IgD-negative memory B cell (primary cell): ENCODE results near the gene PIAS2. TPM values are rescaled to one million over a fixed set of nuclear protein-coding genes. Genes with fewer than 3 reads are reported as not detected.
A peak's percentile ranks its signal among the peaks of the same experiment; 100 is the strongest.

Experiments used
- H3K27ac Mint-ChIP-seq, 3 donors: one replicate each; pipeline ENCODE4 v1.8.0; 2020 to 2022; ENCODE audit warnings: mild to moderate bottlenecking in 3 of 3, mixed read lengths in 3 of 3, moderate library complexity in 1 of 3
- H3K27me3 Mint-ChIP-seq: one replicate; pipeline ENCODE4 v1.8.0; 2021; ENCODE audit warnings: mixed read lengths
- H3K36me3 Mint-ChIP-seq: one replicate; pipeline ENCODE4 v1.8.0; 2020; ENCODE audit warnings: mild to moderate bottlenecking, mixed read lengths
- H3K4me1 Mint-ChIP-seq, 3 donors: one replicate each; pipeline ENCODE4 v1.8.0; 2020 to 2022; ENCODE audit warnings: mixed read lengths in 3 of 3, mild to moderate bottlenecking in 1 of 3
- H3K4me3 Mint-ChIP-seq, 4 donors: one replicate each; pipeline ENCODE4 v1.8.0; 2020 to 2022; ENCODE audit warnings: mild to moderate bottlenecking in 4 of 4, mixed read lengths in 4 of 4, moderate library complexity in 3 of 4
- H3K9me3 Mint-ChIP-seq, 3 donors: one replicate each; pipeline ENCODE4 v1.8.0; 2020 to 2021; ENCODE audit warnings: mixed read lengths in 3 of 3, mild to moderate bottlenecking in 1 of 3
- polyA plus RNA-seq: library from polyadenylated mRNA; unstranded; fragments of 300-500 nt; fragmentation: Illumina TruSeq; gene quantifications from one replicate; pipeline ENCODE4 v1.2.3, GENCODE V29; 2021

The PIAS2 gene
- polyA plus RNA-seq, 1 donor from 2014 or later: 15.8 TPM

- no peak overlapping the region for H3K27ac Mint-ChIP-seq
- no peaks in the 10 kb centered on the region for H3K36me3 Mint-ChIP-seq
- H3K4me1 Mint-ChIP-seq: no peaks in the 10 kb centered on the region
- H3K27me3 Mint-ChIP-seq: peaks cover 3% of the 10 kb centered on the region
- H3K9me3 Mint-ChIP-seq: no peaks in the 10 kb centered on the region
- no peak overlapping the region for H3K4me3 Mint-ChIP-seq
These were observed 146.2 kb downstream of the PIAS2 start for GRCh38 chr18:46771141-46771540.

- Mint-ChIP-seq H3K36me3 (no peaks in the 10 kb centered on the region), H3K4me1 (no peaks in the 10 kb centered on the region), H3K27ac (no peak overlapping the region), H3K9me3 (no peaks in the 10 kb centered on the region), H3K27me3 (peaks cover 3% of the 10 kb centered on the region), H3K4me3 (no peak overlapping the region)
These were observed 146.6 kb downstream of the PIAS2 start for GRCh38 chr18:46770708-46771107.

- Mint-ChIP-seq H3K9me3 (no peaks in the 10 kb centered on the region), H3K36me3 (no peaks in the 10 kb centered on the region), H3K4me1 (no peaks in the 10 kb centered on the region), H3K27ac (no peak overlapping the region), H3K27me3 (peaks cover 9% of the 10 kb centered on the region), H3K4me3 (no peak overlapping the region)
These were observed 149.0 kb downstream of the PIAS2 start for GRCh38 chr18:46768166-46768921.

- H3K4me1 Mint-ChIP-seq: no peaks in the 10 kb centered on the region
- no peak overlapping the region for H3K4me3 Mint-ChIP-seq
- peaks cover 13% of the 10 kb centered on the region for H3K27me3 Mint-ChIP-seq
- no peaks in the 10 kb centered on the region for H3K9me3 Mint-ChIP-seq
- no peak overlapping the region for H3K27ac Mint-ChIP-seq
- H3K36me3 Mint-ChIP-seq: no peaks in the 10 kb centered on the region
These were observed 150.1 kb downstream of the PIAS2 start for GRCh38 chr18:46767217-46767616.

GRCh38 chr18:46764586-46764985, 152.7 kb downstream of the PIAS2 start:
- Mint-ChIP-seq H3K4me3 (no peak overlapping the region), H3K4me1 (no peaks in the 10 kb centered on the region), H3K27me3 (peaks cover 13% of the 10 kb centered on the region), H3K9me3 (no peaks in the 10 kb centered on the region), H3K27ac (no peak overlapping the region), H3K36me3 (no peaks in the 10 kb centered on the region)

- H3K27me3 Mint-ChIP-seq: peaks cover 31% of the 10 kb centered on the region
- H3K4me1 Mint-ChIP-seq: peaks cover 0 to 6% (median 0%) of the 10 kb centered on the region in 3 donors
- H3K36me3 Mint-ChIP-seq: no peaks in the 10 kb centered on the region
- H3K9me3 Mint-ChIP-seq: no peaks in the 10 kb centered on the region
- H3K4me3 Mint-ChIP-seq: no peak overlapping the region
- H3K27ac Mint-ChIP-seq: no peak overlapping the region
These were observed 156.1 kb downstream of the PIAS2 start for GRCh38 chr18:46761059-46761769.

GRCh38 chr18:46759890-46760289, 157.4 kb downstream of the PIAS2 start:
- Mint-ChIP-seq H3K27me3 (peaks cover 38% of the 10 kb centered on the region), H3K27ac (no peak overlapping the region), H3K4me3 (peak overlapping the region in 1 of 4 donors; percentile 44), H3K36me3 (no peaks in the 10 kb centered on the region), H3K9me3 (no peaks in the 10 kb centered on the region), H3K4me1 (peaks cover 0 to 15% (median 7%) of the 10 kb centered on the region in 3 donors)

GRCh38 chr18:46756559-46757201, 160.6 kb downstream of the PIAS2 start, which contains the start of gene ST8SIA5:
Gene ST8SIA5, minus strand, starts transcription at chr18:46757053. Its CDS starts 545 bp downstream, at chr18:46756508.
- Mint-ChIP-seq H3K9me3 (peaks cover 0 to 5% (median 3%) of the 10 kb centered on the region in 3 donors), H3K36me3 (no peaks in the 10 kb centered on the region), H3K4me3 (peak within 1 kb of the TSS in 3 of 4 donors; percentile 74 to 83 (median 79)), H3K27ac (no peak within 1 kb of the TSS), H3K4me1 (peaks cover 5 to 23% (median 12%) of the 10 kb centered on the region in 3 donors), H3K27me3 (peaks cover 46% of the 10 kb centered on the region)

- peaks cover 0 to 5% (median 3%) of the 10 kb centered on the region in 3 donors for H3K9me3 Mint-ChIP-seq
- peaks cover 5 to 23% (median 12%) of the 10 kb centered on the region in 3 donors for H3K4me1 Mint-ChIP-seq
- H3K4me3 Mint-ChIP-seq: peak overlapping the region in 2 of 4 donors; percentile 39 to 79
- no peak overlapping the region for H3K27ac Mint-ChIP-seq
- peaks cover 46% of the 10 kb centered on the region for H3K27me3 Mint-ChIP-seq
- no peaks in the 10 kb centered on the region for H3K36me3 Mint-ChIP-seq
These were observed 161.2 kb downstream of the PIAS2 start for GRCh38 chr18:46756025-46756558.

- Mint-ChIP-seq H3K36me3 (no peaks in the 10 kb centered on the region), H3K27ac (no peak overlapping the region), H3K4me3 (peak overlapping the region in 3 of 4 donors; percentile 39 to 79 (median 67)), H3K27me3 (peaks cover 46% of the 10 kb centered on the region), H3K4me1 (peaks cover 5 to 23% (median 12%) of the 10 kb centered on the region in 3 donors), H3K9me3 (peaks cover 0 to 5% (median 3%) of the 10 kb centered on the region in 3 donors)
These were observed 161.8 kb downstream of the PIAS2 start for GRCh38 chr18:46755315-46756024.

- H3K4me3 Mint-ChIP-seq: peak overlapping the region in 2 of 4 donors; percentile 17 to 67
- H3K27ac Mint-ChIP-seq: no peak overlapping the region
- H3K9me3 Mint-ChIP-seq: peaks cover 0 to 5% (median 3%) of the 10 kb centered on the region in 3 donors
- H3K27me3 Mint-ChIP-seq: peaks cover 46% of the 10 kb centered on the region
- H3K36me3 Mint-ChIP-seq: no peaks in the 10 kb centered on the region
- H3K4me1 Mint-ChIP-seq: peaks cover 5 to 23% (median 12%) of the 10 kb centered on the region in 3 donors
These were observed 162.5 kb downstream of the PIAS2 start for GRCh38 chr18:46754661-46755292.

- H3K27ac Mint-ChIP-seq: no peak overlapping the region
These were observed 163.1 kb downstream of the PIAS2 start for GRCh38 chr18:46754188-46754587.

More at GRCh38 chr18:46754188-46754587, 163.1 kb downstream of the PIAS2 start:
- Mint-ChIP-seq H3K27me3 (peaks cover 44% of the 10 kb centered on the region), H3K4me1 (peaks cover 5 to 23% (median 12%) of the 10 kb centered on the region in 3 donors), H3K4me3 (peak overlapping the region in 2 of 4 donors; percentile 17 to 72), H3K9me3 (peaks cover 0 to 5% (median 3%) of the 10 kb centered on the region in 3 donors), H3K36me3 (no peaks in the 10 kb centered on the region)
